PC-3 (cell line): ENCODE measurements around the gene USH1G. TPM values are rescaled to one million over a fixed set of nuclear protein-coding genes. Genes with fewer than 3 reads are reported as not detected.

Experiments used
- total RNA-seq: library from RNA; depleted of rRNA; stranded (reverse); fragments of >200 nt; gene quantifications from 2 replicates; pipeline ENCODE4 v1.2.3, GENCODE V29; 2014; rRNA removed

The USH1G gene
- total RNA-seq, 1 experiment from 2014 or later: 0.04 TPM

Other genes with a start within 250 kb of the USH1G start
- not detected in 2 replicates for gene CD300LF, start 210.3 kb downstream of the USH1G start, total RNA-seq
- gene RAB37, start 186.0 kb downstream of the USH1G start, total RNA-seq: 0.17 and 0.66 TPM in 2 replicates
- gene NHERF1, start 174.6 kb downstream of the USH1G start, total RNA-seq: 75.0 and 116 TPM in 2 replicates
- 47.2 and 55.4 TPM in 2 replicates for gene NAT9, start 146.9 kb downstream of the USH1G start, total RNA-seq
- 0.04 TPM in 1 of 2 replicates, not detected in the other for gene GRIN2C, start 63.4 kb downstream of the USH1G start, total RNA-seq
- gene FDXR, start 50.3 kb downstream of the USH1G start, total RNA-seq: 28.1 and 44.5 TPM in 2 replicates
- gene FADS6, start 29.6 kb downstream of the USH1G start, total RNA-seq: not detected in 2 replicates
- gene OTOP2, start 1.0 kb upstream of the USH1G start, total RNA-seq: not detected in 2 replicates
- not detected in 2 replicates for gene OTOP3, start 12.6 kb upstream of the USH1G start, total RNA-seq
- 40.6 and 51.0 TPM in 2 replicates for gene HID1, start 49.5 kb upstream of the USH1G start, total RNA-seq
- gene CDR2L, start 64.4 kb upstream of the USH1G start, total RNA-seq: 35.8 and 50.9 TPM in 2 replicates
- gene MRPL58, start 89.4 kb upstream of the USH1G start, total RNA-seq: 151 and 195 TPM in 2 replicates
- 361 and 374 TPM in 2 replicates for gene ATP5PD, start 123.7 kb upstream of the USH1G start, total RNA-seq
- 23.8 and 28.0 TPM in 2 replicates for gene KCTD2, start 124.0 kb upstream of the USH1G start, total RNA-seq
- gene SLC16A5, start 164.7 kb upstream of the USH1G start, total RNA-seq: 1.2 and 1.6 TPM in 2 replicates
- 17.0 and 17.3 TPM in 2 replicates for gene ARMC7, start 186.7 kb upstream of the USH1G start, total RNA-seq
- 116 and 131 TPM in 2 replicates for gene NT5C, start 208.5 kb upstream of the USH1G start, total RNA-seq
- 674 and 705 TPM in 2 replicates for gene JPT1, start 231.3 kb upstream of the USH1G start, total RNA-seq